ENCODE data around the gene ZFAND2A.

DNA sequence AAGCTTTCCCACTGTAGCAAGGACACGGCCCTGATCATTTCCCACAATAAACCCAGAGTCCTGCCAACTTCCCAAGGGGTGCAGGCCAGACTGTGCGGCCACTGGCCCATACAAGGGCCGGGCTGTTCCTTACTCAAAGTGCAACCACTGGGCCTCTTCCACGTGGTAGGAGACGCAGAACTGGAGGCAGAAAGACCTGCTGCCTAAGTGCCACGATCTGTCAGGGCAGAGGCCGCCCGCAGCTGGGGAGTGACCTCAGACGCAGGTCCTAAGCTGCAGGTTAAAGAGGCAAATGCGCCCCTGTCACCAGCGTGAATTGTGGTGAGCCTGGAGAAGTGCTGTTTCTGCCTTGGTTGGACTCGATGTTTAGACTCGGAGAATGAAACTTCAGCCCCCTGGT is 45.9 kb downstream of the ZFAND2A start:
- no peak for TF ChIP-seq POLR2A (IDR thresholded peaks at IDR 0.05; ENCODE audit: low read depth, low read length)
- TF ChIP-seq, protein P1, sequence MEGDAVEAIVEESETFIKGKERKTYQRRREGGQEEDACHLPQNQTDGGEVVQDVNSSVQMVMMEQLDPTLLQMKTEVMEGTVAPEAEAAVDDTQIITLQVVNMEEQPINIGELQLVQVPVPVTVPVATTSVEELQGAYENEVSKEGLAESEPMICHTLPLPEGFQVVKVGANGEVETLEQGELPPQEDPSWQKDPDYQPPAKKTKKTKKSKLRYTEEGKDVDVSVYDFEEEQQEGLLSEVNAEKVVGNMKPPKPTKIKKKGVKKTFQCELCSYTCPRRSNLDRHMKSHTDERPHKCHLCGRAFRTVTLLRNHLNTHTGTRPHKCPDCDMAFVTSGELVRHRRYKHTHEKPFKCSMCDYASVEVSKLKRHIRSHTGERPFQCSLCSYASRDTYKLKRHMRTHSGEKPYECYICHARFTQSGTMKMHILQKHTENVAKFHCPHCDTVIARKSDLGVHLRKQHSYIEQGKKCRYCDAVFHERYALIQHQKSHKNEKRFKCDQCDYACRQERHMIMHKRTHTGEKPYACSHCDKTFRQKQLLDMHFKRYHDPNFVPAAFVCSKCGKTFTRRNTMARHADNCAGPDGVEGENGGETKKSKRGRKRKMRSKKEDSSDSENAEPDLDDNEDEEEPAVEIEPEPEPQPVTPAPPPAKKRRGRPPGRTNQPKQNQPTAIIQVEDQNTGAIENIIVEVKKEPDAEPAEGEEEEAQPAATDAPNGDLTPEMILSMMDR (IDR thresholded peaks at IDR 0.05; ENCODE audit: extremely low read depth in 1 of 2, insufficient read depth in 1 of 2, low read depth in 1 of 2, low read length in 2 of 2): no peak
- TF ChIP-seq MYC (IDR thresholded peaks at IDR 0.05; ENCODE audit: low read depth, low read length): no peak
- TF ChIP-seq EZH2 (IDR thresholded peaks at IDR 0.05; ENCODE audit: borderline replicate concordance, low read depth, low read length, severe bottlenecking): no peak
- TF ChIP-seq FOS (IDR thresholded peaks at IDR 0.05; ENCODE audit: borderline replicate concordance, insufficient read depth, low read length): no peak
